Astrocyte (in vitro differentiated cells and primary cell): ENCODE data around the gene ASPHD1.

Experiments used
- CTCF ChIP-seq: IDR thresholded peaks from 2 replicates; pipeline ENCODE4 v1.5.1; 2011; ENCODE audit warnings: low read depth, mild to moderate bottlenecking, inconsistent platforms, low read length, moderate library complexity; ENCODE audit not compliant: insufficient read depth
- EZH2 ChIP-seq: IDR thresholded peaks from 2 replicates; pipeline ENCODE4 v1.6.1; 2012; ENCODE audit warnings: mild to moderate bottlenecking, low read length, inconsistent platforms; ENCODE audit not compliant: insufficient read depth

- no peak for TF ChIP-seq CTCF
- no peak for TF ChIP-seq EZH2
Observed at GRCh38 chr16:29905668-29906067, 5.4 kb downstream of the ASPHD1 start.
